ENCODE data around the gene PLXNA1.

- no peak for TF ChIP-seq CTCF (IDR thresholded peaks at IDR 0.05; ENCODE audit: control extremely low read depth in 1 of 3, insufficient read depth in 1 of 3, low read depth in 1 of 3, low read length in 3 of 3)
- no peak for TF ChIP-seq POLR2A (IDR thresholded peaks at IDR 0.05; ENCODE audit: control extremely low read depth in 1 of 2, low read depth in 2 of 2, low read length in 2 of 2)
- no peak for TF ChIP-seq POLR2AphosphoS5 (IDR thresholded peaks at IDR 0.05; ENCODE audit: low read depth, low read length)
- TF ChIP-seq TBP (IDR thresholded peaks at IDR 0.05; ENCODE audit: low read depth, low read length) = no peak
- TF ChIP-seq RFX5 (IDR thresholded peaks at IDR 0.05; ENCODE audit: borderline replicate concordance, low read depth, low read length) = no peak
- TF ChIP-seq SUZ12 (IDR thresholded peaks at IDR 0.05; ENCODE audit: low read length) = no peak
- no peak for TF ChIP-seq EZH2 (IDR thresholded peaks at IDR 0.05; ENCODE audit: low read depth, low read length, severe bottlenecking)
- no peak for TF ChIP-seq CBX5 (IDR thresholded peaks at IDR 0.05; ENCODE audit: low read depth, low read length)
- TF ChIP-seq SP2 (IDR thresholded peaks at IDR 0.05; ENCODE audit: low read length) = no peak
- no peak for TF ChIP-seq YY1 (IDR thresholded peaks at IDR 0.05; ENCODE audit: low read depth, low read length)
- TF ChIP-seq ATF2 (IDR thresholded peaks at IDR 0.05; ENCODE audit: low read length) = no peak
- TF ChIP-seq CEBPB (IDR thresholded peaks at IDR 0.05; ENCODE audit: low read depth, low read length) = no peak
Observed at GRCh38 chr3:127013181-127013580, 30.3 kb downstream of the PLXNA1 start.

Measured in H1 (cell line).